ENCODE results near the gene ERICH3.

The ERICH3 gene

DNA sequence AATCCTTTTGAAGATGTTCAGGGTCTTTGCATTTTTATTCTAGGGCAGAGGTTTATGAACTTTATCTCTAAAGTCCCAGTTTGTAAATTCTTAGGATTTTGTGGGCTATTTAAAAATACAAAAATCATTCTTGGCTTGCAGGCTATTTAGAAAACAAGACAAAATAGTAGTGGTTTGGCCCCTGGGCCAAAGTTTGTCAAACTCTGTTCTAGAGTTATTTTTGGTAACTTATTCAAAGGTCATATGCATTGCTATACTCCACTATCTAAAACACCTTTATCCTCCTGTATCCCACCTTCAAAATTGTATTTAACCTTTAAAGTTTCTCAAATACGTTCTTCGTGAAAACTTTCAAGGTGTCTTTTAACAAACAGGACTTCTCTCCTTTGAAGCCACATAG lies 85.7 kb downstream of the ERICH3 start:
- H3K4me3 ChIP-seq (ENCODE audit: severe bottlenecking), result no peak overlapping the region
- H3K27ac ChIP-seq (ENCODE audit: poor library complexity, severe bottlenecking), result no peak overlapping the region
- TF ChIP-seq, protein P1, sequence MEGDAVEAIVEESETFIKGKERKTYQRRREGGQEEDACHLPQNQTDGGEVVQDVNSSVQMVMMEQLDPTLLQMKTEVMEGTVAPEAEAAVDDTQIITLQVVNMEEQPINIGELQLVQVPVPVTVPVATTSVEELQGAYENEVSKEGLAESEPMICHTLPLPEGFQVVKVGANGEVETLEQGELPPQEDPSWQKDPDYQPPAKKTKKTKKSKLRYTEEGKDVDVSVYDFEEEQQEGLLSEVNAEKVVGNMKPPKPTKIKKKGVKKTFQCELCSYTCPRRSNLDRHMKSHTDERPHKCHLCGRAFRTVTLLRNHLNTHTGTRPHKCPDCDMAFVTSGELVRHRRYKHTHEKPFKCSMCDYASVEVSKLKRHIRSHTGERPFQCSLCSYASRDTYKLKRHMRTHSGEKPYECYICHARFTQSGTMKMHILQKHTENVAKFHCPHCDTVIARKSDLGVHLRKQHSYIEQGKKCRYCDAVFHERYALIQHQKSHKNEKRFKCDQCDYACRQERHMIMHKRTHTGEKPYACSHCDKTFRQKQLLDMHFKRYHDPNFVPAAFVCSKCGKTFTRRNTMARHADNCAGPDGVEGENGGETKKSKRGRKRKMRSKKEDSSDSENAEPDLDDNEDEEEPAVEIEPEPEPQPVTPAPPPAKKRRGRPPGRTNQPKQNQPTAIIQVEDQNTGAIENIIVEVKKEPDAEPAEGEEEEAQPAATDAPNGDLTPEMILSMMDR (IDR thresholded peaks at IDR 0.05; ENCODE audit: poor library complexity, severe bottlenecking), result no peak
- H3K27me3 ChIP-seq (ENCODE audit: insufficient read depth, poor library complexity, severe bottlenecking), result peaks cover 12% of the 10 kb centered on the region
- ATAC-seq (ENCODE audit: low read depth) (no peak), DNase-seq (ENCODE audit: low spot score) (no peak)
- H3K36me3 ChIP-seq (ENCODE audit: low read depth), result no peaks in the 10 kb centered on the region
- no peaks in the 10 kb centered on the region for H3K9me3 ChIP-seq (ENCODE audit: severe bottlenecking)
- no peaks in the 10 kb centered on the region for H3K4me1 ChIP-seq (ENCODE audit: insufficient read depth, poor library complexity, severe bottlenecking)

DNA sequence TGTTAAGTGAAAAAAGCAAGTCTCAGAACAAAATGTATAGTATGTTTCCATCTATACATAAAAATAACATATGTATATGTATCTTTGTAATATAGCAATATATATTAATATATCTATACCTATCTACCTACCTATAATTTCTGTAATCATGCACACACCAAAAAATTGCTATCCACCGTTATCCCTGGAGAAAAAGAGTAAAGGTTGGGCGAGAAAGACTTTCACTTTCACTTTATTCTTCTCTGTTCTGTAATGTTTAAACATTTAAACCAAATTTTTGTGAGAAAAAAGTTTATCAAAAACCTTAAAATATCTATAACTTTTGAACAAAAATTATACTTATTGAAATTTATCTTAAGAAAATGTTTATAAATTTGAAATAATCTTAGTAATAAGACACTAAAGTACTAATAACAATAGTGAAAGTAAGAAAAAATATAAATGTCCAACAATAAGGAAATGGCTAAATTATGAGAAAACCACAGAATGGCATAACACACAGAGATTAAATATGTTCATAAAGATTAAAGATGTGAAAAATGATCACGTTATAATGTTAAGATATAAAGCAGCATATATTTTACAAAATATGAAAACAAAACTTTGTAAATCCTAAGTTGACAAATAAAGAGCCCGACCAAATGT lies 87.2 kb downstream of the ERICH3 start:
- Histone ChIP-seq H3K27me3 (ENCODE audit: insufficient read depth, poor library complexity, severe bottlenecking) (peaks cover 19% of the 10 kb centered on the region), H3K4me1 (ENCODE audit: insufficient read depth, poor library complexity, severe bottlenecking) (no peaks in the 10 kb centered on the region), H3K9me3 (ENCODE audit: severe bottlenecking) (no peaks in the 10 kb centered on the region), H3K36me3 (ENCODE audit: low read depth) (no peaks in the 10 kb centered on the region), H3K27ac (ENCODE audit: poor library complexity, severe bottlenecking) (no peak overlapping the region), H3K4me3 (ENCODE audit: severe bottlenecking) (peak overlapping the region; percentile 14)
- DNase-seq (ENCODE audit: low spot score) (no peak), ATAC-seq (ENCODE audit: low read depth) (no peak)
- TF ChIP-seq, protein P1 (IDR thresholded peaks at IDR 0.05; ENCODE audit: poor library complexity, severe bottlenecking), result no peak

DNA sequence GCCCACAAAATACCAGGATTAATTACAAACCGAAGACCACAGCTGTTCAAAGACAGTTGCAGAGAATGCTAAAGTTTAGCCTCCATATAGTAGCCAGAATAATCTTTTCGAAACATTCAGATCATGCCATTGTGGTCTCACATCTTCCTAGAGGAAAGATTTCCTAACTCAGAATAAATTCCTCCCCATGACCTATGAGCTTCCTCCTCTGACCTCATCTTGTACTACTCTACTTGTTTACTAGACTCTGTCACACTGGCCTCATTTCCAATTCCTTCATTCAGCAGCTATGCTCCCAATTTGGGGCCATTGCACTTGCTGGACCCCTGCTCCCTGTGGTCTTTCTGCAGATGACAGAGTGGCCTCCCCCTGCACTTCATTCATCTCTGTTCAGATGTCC lies 89.4 kb downstream of the ERICH3 start:
- no peaks in the 10 kb centered on the region for H3K4me1 ChIP-seq (ENCODE audit: insufficient read depth, poor library complexity, severe bottlenecking)
- TF ChIP-seq, protein P1 (IDR thresholded peaks at IDR 0.05; ENCODE audit: poor library complexity, severe bottlenecking), result no peak

DNA sequence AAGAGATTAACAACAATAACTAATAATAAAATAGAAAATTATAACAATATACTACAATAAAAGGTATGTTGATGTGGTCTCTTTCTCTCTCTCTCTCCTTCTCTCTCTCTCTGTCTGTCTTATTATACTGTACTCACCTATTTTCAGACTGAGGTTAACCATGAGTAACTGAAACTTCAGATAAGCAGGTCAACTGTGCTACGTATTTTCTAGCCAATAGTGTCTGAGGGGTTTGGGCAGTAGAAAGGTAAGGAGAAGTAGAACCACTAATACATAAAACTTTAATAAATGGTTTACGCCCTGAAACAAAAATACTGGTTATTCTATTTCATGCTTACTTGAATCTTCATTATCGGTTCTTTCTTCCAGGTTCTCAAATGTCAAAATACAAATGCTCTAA lies 90.2 kb downstream of the ERICH3 start:
- H3K27ac ChIP-seq (ENCODE audit: poor library complexity, severe bottlenecking), result no peak overlapping the region
- TF ChIP-seq, protein P1 (IDR thresholded peaks at IDR 0.05; ENCODE audit: poor library complexity, severe bottlenecking), result no peak
- no peaks in the 10 kb centered on the region for H3K9me3 ChIP-seq (ENCODE audit: severe bottlenecking)
- no peak for ATAC-seq (ENCODE audit: low read depth)
- H3K27me3 ChIP-seq (ENCODE audit: insufficient read depth, poor library complexity, severe bottlenecking), result peaks cover 22% of the 10 kb centered on the region
- H3K36me3 ChIP-seq (ENCODE audit: low read depth), result no peaks in the 10 kb centered on the region
- no peak overlapping the region for H3K4me3 ChIP-seq (ENCODE audit: severe bottlenecking)
- H3K4me1 ChIP-seq (ENCODE audit: insufficient read depth, poor library complexity, severe bottlenecking), result no peaks in the 10 kb centered on the region
- no peak for DNase-seq (ENCODE audit: low spot score)

More for the DNA sequence above, 89.4 kb downstream of the ERICH3 start:
- H3K27me3 ChIP-seq (ENCODE audit: insufficient read depth, poor library complexity, severe bottlenecking), result peaks cover 22% of the 10 kb centered on the region
- DNase-seq (ENCODE audit: low spot score), result no peak
- no peaks in the 10 kb centered on the region for H3K36me3 ChIP-seq (ENCODE audit: low read depth)
- no peak overlapping the region for H3K27ac ChIP-seq (ENCODE audit: poor library complexity, severe bottlenecking)
- no peaks in the 10 kb centered on the region for H3K9me3 ChIP-seq (ENCODE audit: severe bottlenecking)
- ATAC-seq (ENCODE audit: low read depth), result no peak
- H3K4me3 ChIP-seq (ENCODE audit: severe bottlenecking), result no peak overlapping the region

DNA sequence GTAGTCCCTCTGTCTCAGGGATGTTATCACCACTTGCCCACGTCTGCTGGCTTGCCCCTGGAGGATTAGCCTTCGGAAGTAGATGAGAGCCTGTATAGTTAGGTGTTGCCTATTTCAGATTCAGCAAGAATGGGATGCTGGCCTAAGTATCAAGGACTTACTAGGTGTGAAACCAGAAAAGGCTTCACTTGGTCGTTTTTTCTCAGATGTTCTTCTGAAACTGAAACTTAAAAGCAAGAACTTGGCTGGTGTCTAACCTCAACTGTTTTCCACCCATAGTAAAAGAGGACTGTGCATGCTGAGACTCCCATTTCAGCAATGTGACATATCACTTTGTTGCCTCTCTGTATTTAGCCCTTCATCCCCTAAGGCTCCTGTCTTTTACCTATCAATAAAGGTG lies 94.2 kb downstream of the ERICH3 start:
- Histone ChIP-seq H3K9me3 (ENCODE audit: severe bottlenecking) (no peaks in the 10 kb centered on the region), H3K36me3 (ENCODE audit: low read depth) (no peaks in the 10 kb centered on the region), H3K27me3 (ENCODE audit: insufficient read depth, poor library complexity, severe bottlenecking) (peaks cover 23% of the 10 kb centered on the region), H3K4me3 (ENCODE audit: severe bottlenecking) (no peak overlapping the region), H3K4me1 (ENCODE audit: insufficient read depth, poor library complexity, severe bottlenecking) (no peaks in the 10 kb centered on the region), H3K27ac (ENCODE audit: poor library complexity, severe bottlenecking) (no peak overlapping the region)
- ATAC-seq (ENCODE audit: low read depth) (no peak), DNase-seq (ENCODE audit: low spot score) (no peak)
- TF ChIP-seq, protein P1 (IDR thresholded peaks at IDR 0.05; ENCODE audit: poor library complexity, severe bottlenecking), result no peak

Data from RWPE2 (cell line).